GM12878 (cell line): ENCODE measurements around the gene SCIMP. TPM values are rescaled to one million over a fixed set of nuclear protein-coding genes. Genes with fewer than 3 reads are reported as not detected.
A peak's percentile ranks its signal among the peaks of the same experiment; 100 is the strongest.

Experiments
- ATF7 ChIP-seq: fragments of 450-650 bp; IDR thresholded peaks from 2 replicates; pipeline ENCODE4 v1.6.1; 2016; ENCODE audit warnings: low read depth, mild to moderate bottlenecking
- BRCA1 ChIP-seq: IDR thresholded peaks from 2 replicates; pipeline ENCODE4 v1.6.1; 2011; ENCODE audit warnings: low read depth, low read length, improper control_type of control experiment
- CREB1 ChIP-seq: IDR thresholded peaks from 2 replicates; pipeline ENCODE4 v1.6.1; 2012; ENCODE audit warnings: low read depth, mild to moderate bottlenecking, inconsistent platforms
- FOS ChIP-seq: IDR thresholded peaks from 3 replicates; pipeline ENCODE4 v1.6.1; 2011; ENCODE audit warnings: borderline replicate concordance; ENCODE audit not compliant: insufficient read length; ENCODE audit errors: extremely low read depth
- GABPA ChIP-seq: IDR thresholded peaks from 2 replicates; pipeline ENCODE4 v1.6.1; 2014; ENCODE audit warnings: antibody characterized with exemption, low read depth, mild to moderate bottlenecking, inconsistent platforms
- HDGF ChIP-seq: fragments of 450-650 bp; IDR thresholded peaks from 2 replicates; pipeline ENCODE4 v1.6.1; 2016; ENCODE audit warnings: antibody characterized with exemption
- JUNB ChIP-seq: IDR thresholded peaks from 2 replicates; pipeline ENCODE4 v1.6.1; 2016; ENCODE audit warnings: antibody characterized with exemption, mild to moderate bottlenecking
- MTA2 ChIP-seq: fragments of 450-650 bp; IDR thresholded peaks from 2 replicates; pipeline ENCODE4 v1.6.1; 2016; ENCODE audit warnings: low read depth, mild to moderate bottlenecking, moderate library complexity
- NFYA ChIP-seq: IDR thresholded peaks from 2 replicates; pipeline ENCODE4 v1.6.1; 2011; ENCODE audit warnings: low read depth, mild to moderate bottlenecking, low read length, improper control_type of control experiment, borderline replicate concordance
- NFYB ChIP-seq: IDR thresholded peaks from 2 replicates; pipeline ENCODE4 v1.6.1; 2011; ENCODE audit warnings: low read depth, mild to moderate bottlenecking, low read length, improper control_type of control experiment, moderate library complexity; ENCODE audit not compliant: insufficient read depth
- NR2F1 ChIP-seq: fragments of 450-650 bp; conservative IDR thresholded peaks from 2 replicates; pipeline ENCODE4 v1.6.1; 2017; ENCODE audit warnings: mild to moderate bottlenecking
- PAX8 ChIP-seq: fragments of 450-650 bp; IDR thresholded peaks from 2 replicates; pipeline ENCODE4 v1.6.1; 2017; ENCODE audit warnings: mild to moderate bottlenecking, moderate library complexity
- POLR2A ChIP-seq: IDR thresholded peaks from 2 replicates; pipeline ENCODE4 v1.6.1; 2011; ENCODE audit warnings: low read depth, mild to moderate bottlenecking, low read length
- POLR2AphosphoS5 ChIP-seq: IDR thresholded peaks from 2 replicates; pipeline ENCODE4 v1.6.1; 2011; ENCODE audit warnings: mild to moderate bottlenecking, low read length, inconsistent platforms
- RB1 ChIP-seq: fragments of 450-650 bp; formaldehyde crosslinking; IDR thresholded peaks from 2 replicates; pipeline ENCODE4 v1.6.1; 2017; ENCODE audit warnings: mild to moderate bottlenecking, borderline replicate concordance
- RUNX3 ChIP-seq: IDR thresholded peaks from 2 replicates; pipeline ENCODE4 v1.6.1; 2012; ENCODE audit warnings: low read length, inconsistent platforms
- ZNF622 ChIP-seq: fragments of 450-650 bp; IDR thresholded peaks from 2 replicates; pipeline ENCODE4 v1.6.1; 2017; ENCODE audit warnings: mild to moderate bottlenecking, inconsistent platforms
- ZSCAN29 ChIP-seq: fragments of 450-650 bp; IDR thresholded peaks from 2 replicates; pipeline ENCODE4 v1.6.1; 2017; ENCODE audit warnings: mild to moderate bottlenecking, moderate library complexity
- polyA plus RNA-seq, 11 experiments: library from polyadenylated mRNA; depleted of rRNA in 4 of 11; unstranded in 6 of 11; stranded (reverse) in 5 of 11; fragments of >200 nt; fragmentation: Nextera tagmentation in 4 of 11; fragmentation: Illumina TruSeq in 1 of 11; extraction: Ambion mirVana in 4 of 11; extraction: Trizol in 1 of 11; gene quantifications; 1 replicate in 1 of 11; 2 replicates in 10 of 11; pipeline versions ENCODE4 v1.2.1 to v1.2.3, GENCODE V29; 2011 to 2016; ENCODE audit warnings: inconsistent platforms in 2 of 11, missing spikeins in 2 of 11, low read depth in 1 of 11
- total RNA-seq, 4 experiments: library from RNA; depleted of rRNA in 3 of 4; stranded (reverse); fragments of >200 nt in 3 of 4; fragmentation: Illumina TruSeq in 1 of 4; extraction: Trizol in 1 of 4; gene quantifications; 2 replicates each; pipeline versions ENCODE4 v1.2.1 to v1.2.3, GENCODE V29; 2013 to 2021
- TF ChIP-seq, protein P1 (sequence below): fragments of 450-650 bp; formaldehyde crosslinking; IDR thresholded peaks from 2 replicates; pipeline ENCODE4 v1.5.0; 2022; ENCODE audit warnings: mild to moderate bottlenecking, missing genetic modification characterization
- TF ChIP-seq, protein P2 (sequence below): IDR thresholded peaks from 2 replicates; pipeline ENCODE4 v1.6.1; 2012; ENCODE audit warnings: low read depth, low read length, improper control_type of control experiment
- TF ChIP-seq, protein P3 (sequence below): IDR thresholded peaks from 2 replicates; pipeline ENCODE4 v1.6.1; 2012; ENCODE audit warnings: improper control_type of control experiment, low read depth, low read length; ENCODE audit not compliant: insufficient replicate concordance
- TF ChIP-seq, protein P4 (sequence below): IDR thresholded peaks from 2 replicates; pipeline ENCODE4 v1.6.1; 2012; ENCODE audit warnings: low read depth, low read length, improper control_type of control experiment

Gene SCIMP
- total and polyA plus RNA-seq, 10 of the 15 experiments (the other 5 are each of a cell fraction or from before 2014, with no cell fraction given), result 56.7 to 151 (median 95.0) TPM

DNA sequence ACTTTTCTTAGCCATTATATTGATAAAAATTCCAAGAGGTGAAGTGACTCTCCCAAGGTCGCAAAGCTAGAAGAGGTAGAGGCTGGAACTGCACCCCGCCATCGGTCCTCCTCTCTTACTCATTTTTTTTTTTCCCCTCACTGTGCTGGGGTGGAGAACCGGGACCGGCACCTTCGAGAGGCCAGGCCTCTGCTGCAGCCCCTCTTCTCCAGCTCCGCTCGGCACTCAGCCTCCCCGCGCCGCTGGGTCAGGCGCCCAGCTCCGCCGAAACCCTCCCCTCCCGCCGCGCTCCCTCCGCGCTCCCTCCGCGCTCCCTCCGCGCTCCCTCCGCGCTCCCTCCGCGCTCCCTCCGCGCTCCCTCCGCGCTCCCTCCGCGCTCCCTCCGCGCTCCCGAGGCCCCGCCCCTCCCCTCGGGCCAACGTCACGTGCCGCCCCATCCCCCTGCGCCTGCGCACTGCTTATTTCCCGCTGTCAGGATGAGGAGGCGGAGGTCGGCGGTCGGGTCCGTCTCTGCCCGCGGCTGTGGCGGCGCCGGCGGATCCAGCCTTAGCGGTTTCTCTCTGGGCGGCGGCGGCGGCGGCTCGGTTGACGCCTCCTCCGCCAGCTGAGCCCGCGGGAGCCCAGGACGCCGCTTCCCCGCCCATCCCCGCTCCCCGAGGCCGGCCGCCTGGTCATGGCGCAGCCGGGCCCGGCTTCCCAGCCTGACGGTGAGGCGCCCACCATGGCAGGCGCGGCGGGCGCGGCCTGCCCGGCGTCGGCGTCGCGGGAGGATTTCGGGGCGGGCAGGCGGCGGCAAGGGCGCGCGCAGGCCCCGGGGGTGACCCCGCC is 47.4 kb upstream of the SCIMP start, which contains the start of gene RABEP1 (continued):
- TF ChIP-seq, protein P1, sequence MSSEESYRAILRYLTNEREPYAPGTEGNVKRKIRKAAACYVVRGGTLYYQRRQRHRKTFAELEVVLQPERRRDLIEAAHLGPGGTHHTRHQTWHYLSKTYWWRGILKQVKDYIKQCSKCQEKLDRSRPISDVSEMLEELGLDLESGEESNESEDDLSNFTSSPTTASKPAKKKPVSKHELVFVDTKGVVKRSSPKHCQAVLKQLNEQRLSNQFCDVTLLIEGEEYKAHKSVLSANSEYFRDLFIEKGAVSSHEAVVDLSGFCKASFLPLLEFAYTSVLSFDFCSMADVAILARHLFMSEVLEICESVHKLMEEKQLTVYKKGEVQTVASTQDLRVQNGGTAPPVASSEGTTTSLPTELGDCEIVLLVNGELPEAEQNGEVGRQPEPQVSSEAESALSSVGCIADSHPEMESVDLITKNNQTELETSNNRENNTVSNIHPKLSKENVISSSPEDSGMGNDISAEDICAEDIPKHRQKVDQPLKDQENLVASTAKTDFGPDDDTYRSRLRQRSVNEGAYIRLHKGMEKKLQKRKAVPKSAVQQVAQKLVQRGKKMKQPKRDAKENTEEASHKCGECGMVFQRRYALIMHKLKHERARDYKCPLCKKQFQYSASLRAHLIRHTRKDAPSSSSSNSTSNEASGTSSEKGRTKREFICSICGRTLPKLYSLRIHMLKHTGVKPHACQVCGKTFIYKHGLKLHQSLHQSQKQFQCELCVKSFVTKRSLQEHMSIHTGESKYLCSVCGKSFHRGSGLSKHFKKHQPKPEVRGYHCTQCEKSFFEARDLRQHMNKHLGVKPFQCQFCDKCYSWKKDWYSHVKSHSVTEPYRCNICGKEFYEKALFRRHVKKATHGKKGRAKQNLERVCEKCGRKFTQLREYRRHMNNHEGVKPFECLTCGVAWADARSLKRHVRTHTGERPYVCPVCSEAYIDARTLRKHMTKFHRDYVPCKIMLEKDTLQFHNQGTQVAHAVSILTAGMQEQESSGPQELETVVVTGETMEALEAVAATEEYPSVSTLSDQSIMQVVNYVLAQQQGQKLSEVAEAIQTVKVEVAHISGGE, result no peak
- no peak for TF ChIP-seq ATF7
- peak; percentile 13; the same call in 1 of the 2 replicates for TF ChIP-seq RB1
- peak; percentile 83 for TF ChIP-seq POLR2AphosphoS5
- peak; percentile 82 for TF ChIP-seq NR2F1
- TF ChIP-seq, protein P2, sequence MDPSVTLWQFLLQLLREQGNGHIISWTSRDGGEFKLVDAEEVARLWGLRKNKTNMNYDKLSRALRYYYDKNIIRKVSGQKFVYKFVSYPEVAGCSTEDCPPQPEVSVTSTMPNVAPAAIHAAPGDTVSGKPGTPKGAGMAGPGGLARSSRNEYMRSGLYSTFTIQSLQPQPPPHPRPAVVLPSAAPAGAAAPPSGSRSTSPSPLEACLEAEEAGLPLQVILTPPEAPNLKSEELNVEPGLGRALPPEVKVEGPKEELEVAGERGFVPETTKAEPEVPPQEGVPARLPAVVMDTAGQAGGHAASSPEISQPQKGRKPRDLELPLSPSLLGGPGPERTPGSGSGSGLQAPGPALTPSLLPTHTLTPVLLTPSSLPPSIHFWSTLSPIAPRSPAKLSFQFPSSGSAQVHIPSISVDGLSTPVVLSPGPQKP, result no peak
- TF ChIP-seq RUNX3, result peak; percentile 35; the same call in 1 of the 2 replicates
- no peak for TF ChIP-seq ZNF622
- TF ChIP-seq JUNB, result no peak
- no peak for TF ChIP-seq ZSCAN29
- TF ChIP-seq GABPA, result no peak
- no peak for TF ChIP-seq HDGF
- no peak for TF ChIP-seq NFYB
- no peak for TF ChIP-seq FOS
- peak; percentile 97 for TF ChIP-seq POLR2A
- no peak for TF ChIP-seq NFYA
- no peak for TF ChIP-seq MTA2
- TF ChIP-seq CREB1, result no peak; the same call in 1 of the 2 replicates
- no peak for TF ChIP-seq BRCA1
- no peak for TF ChIP-seq PAX8
- TF ChIP-seq, protein P3, sequence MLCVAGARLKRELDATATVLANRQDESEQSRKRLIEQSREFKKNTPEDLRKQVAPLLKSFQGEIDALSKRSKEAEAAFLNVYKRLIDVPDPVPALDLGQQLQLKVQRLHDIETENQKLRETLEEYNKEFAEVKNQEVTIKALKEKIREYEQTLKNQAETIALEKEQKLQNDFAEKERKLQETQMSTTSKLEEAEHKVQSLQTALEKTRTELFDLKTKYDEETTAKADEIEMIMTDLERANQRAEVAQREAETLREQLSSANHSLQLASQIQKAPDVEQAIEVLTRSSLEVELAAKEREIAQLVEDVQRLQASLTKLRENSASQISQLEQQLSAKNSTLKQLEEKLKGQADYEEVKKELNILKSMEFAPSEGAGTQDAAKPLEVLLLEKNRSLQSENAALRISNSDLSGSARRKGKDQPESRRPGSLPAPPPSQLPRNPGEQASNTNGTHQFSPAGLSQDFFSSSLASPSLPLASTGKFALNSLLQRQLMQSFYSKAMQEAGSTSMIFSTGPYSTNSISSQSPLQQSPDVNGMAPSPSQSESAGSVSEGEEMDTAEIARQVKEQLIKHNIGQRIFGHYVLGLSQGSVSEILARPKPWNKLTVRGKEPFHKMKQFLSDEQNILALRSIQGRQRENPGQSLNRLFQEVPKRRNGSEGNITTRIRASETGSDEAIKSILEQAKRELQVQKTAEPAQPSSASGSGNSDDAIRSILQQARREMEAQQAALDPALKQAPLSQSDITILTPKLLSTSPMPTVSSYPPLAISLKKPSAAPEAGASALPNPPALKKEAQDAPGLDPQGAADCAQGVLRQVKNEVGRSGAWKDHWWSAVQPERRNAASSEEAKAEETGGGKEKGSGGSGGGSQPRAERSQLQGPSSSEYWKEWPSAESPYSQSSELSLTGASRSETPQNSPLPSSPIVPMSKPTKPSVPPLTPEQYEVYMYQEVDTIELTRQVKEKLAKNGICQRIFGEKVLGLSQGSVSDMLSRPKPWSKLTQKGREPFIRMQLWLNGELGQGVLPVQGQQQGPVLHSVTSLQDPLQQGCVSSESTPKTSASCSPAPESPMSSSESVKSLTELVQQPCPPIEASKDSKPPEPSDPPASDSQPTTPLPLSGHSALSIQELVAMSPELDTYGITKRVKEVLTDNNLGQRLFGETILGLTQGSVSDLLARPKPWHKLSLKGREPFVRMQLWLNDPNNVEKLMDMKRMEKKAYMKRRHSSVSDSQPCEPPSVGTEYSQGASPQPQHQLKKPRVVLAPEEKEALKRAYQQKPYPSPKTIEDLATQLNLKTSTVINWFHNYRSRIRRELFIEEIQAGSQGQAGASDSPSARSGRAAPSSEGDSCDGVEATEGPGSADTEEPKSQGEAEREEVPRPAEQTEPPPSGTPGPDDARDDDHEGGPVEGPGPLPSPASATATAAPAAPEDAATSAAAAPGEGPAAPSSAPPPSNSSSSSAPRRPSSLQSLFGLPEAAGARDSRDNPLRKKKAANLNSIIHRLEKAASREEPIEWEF, result no peak
- TF ChIP-seq, protein P4, sequence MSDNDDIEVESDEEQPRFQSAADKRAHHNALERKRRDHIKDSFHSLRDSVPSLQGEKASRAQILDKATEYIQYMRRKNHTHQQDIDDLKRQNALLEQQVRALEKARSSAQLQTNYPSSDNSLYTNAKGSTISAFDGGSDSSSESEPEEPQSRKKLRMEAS, result peak; percentile 87
